Osteoblast (primary cell): ENCODE results near the gene CTNNA2. TPM values are rescaled to one million over a fixed set of nuclear protein-coding genes. Genes with fewer than 3 reads are reported as not detected.

Source experiments
- DNase-seq: peaks from one replicate; pipeline ENCODE4 v3.0.0; 2011; ENCODE audit warnings: low spot score, mixed read lengths; ENCODE audit not compliant: insufficient read length; ENCODE audit errors: missing footprints
- H2AFZ ChIP-seq: 2 replicates; pipeline ENCODE4 v1.6.0; 2011; ENCODE audit warnings: mild to moderate bottlenecking, low read length
- H3K27ac ChIP-seq: 2 replicates; pipeline ENCODE4 v1.5.1; 2011; ENCODE audit warnings: mild to moderate bottlenecking, low read depth, low read length, moderate library complexity
- H3K27me3 ChIP-seq: 2 replicates; pipeline ENCODE4 v1.6.0; 2012; ENCODE audit warnings: mild to moderate bottlenecking, control low read depth, inconsistent platforms, low read length, moderate library complexity; ENCODE audit not compliant: insufficient read depth
- H3K36me3 ChIP-seq: 2 replicates; pipeline ENCODE4 v1.5.1; 2011; ENCODE audit warnings: mild to moderate bottlenecking, low read length, control low read depth, moderate library complexity; ENCODE audit not compliant: insufficient read depth
- H3K4me1 ChIP-seq: 2 replicates; pipeline ENCODE4 v1.5.1; 2011; ENCODE audit warnings: mild to moderate bottlenecking, low read length, control low read depth, moderate library complexity; ENCODE audit not compliant: insufficient read depth
- H3K4me2 ChIP-seq: 2 replicates; pipeline ENCODE4 v1.6.0; 2011; ENCODE audit warnings: mild to moderate bottlenecking, low read length; ENCODE audit not compliant: insufficient read depth
- H3K4me3 ChIP-seq: fragments of 200-600 bp; sonication (generic); 3 replicates; pipeline ENCODE4 v1.5.1; 2012; ENCODE audit warnings: mild to moderate bottlenecking, low read length, inconsistent platforms; ENCODE audit not compliant: insufficient read depth
- H3K79me2 ChIP-seq: 2 replicates; pipeline ENCODE4 v1.6.0; 2012; ENCODE audit warnings: mild to moderate bottlenecking, low read length, control low read depth, inconsistent platforms; ENCODE audit not compliant: insufficient read depth
- H3K9me3 ChIP-seq: 2 replicates; pipeline ENCODE4 v1.5.1; 2011; ENCODE audit warnings: low read depth, low read length, control low read depth
- H4K20me1 ChIP-seq: 2 replicates; pipeline ENCODE4 v1.6.0; 2012; ENCODE audit warnings: mild to moderate bottlenecking, low read length, control low read depth; ENCODE audit not compliant: insufficient read depth
- CTCF ChIP-seq: IDR thresholded peaks from 2 replicates; pipeline ENCODE4 v1.5.1; 2011; ENCODE audit warnings: mild to moderate bottlenecking, low read depth, low read length, moderate library complexity; ENCODE audit errors: extremely low read depth
- total RNA-seq: library from RNA; depleted of rRNA; stranded (reverse); fragments of >200 nt; gene quantifications from 2 replicates; pipeline ENCODE4 v1.2.3, GENCODE V29; 2012

CTNNA2 gene
- total RNA-seq, 1 donor = not detected

GRCh38 chr2:80037310-80037709 lies 524.5 kb downstream of the CTNNA2 start:
- no peaks in the 10 kb centered on the region for H3K79me2 ChIP-seq
- no peak overlapping the region for H2AFZ ChIP-seq
- H4K20me1 ChIP-seq = no peaks in the 10 kb centered on the region
- H3K27ac ChIP-seq = no peak overlapping the region
- no peak overlapping the region for H3K4me3 ChIP-seq
- no peak for TF ChIP-seq CTCF
- no peaks in the 10 kb centered on the region for H3K9me3 ChIP-seq
- no peak overlapping the region for H3K4me2 ChIP-seq
- H3K4me1 ChIP-seq = no peaks in the 10 kb centered on the region
- DNase-seq = no peak
- H3K36me3 ChIP-seq = no peaks in the 10 kb centered on the region
- H3K27me3 ChIP-seq = no peaks in the 10 kb centered on the region

GRCh38 chr2:80040226-80040625 lies 527.4 kb downstream of the CTNNA2 start:
- Histone ChIP-seq H3K4me1 (no peaks in the 10 kb centered on the region), H3K27ac (no peak overlapping the region), H3K27me3 (no peaks in the 10 kb centered on the region), H3K4me3 (no peak overlapping the region), H3K9me3 (no peaks in the 10 kb centered on the region), H3K4me2 (no peak overlapping the region), H4K20me1 (no peaks in the 10 kb centered on the region), H2AFZ (no peak overlapping the region), H3K36me3 (no peaks in the 10 kb centered on the region), H3K79me2 (no peaks in the 10 kb centered on the region)
- DNase-seq = no peak
- no peak for TF ChIP-seq CTCF

- Histone ChIP-seq H3K36me3 (no peaks in the 10 kb centered on the region), H3K27ac (no peak overlapping the region), H2AFZ (no peak overlapping the region), H3K4me3 (no peak overlapping the region), H3K4me1 (no peaks in the 10 kb centered on the region), H3K79me2 (no peaks in the 10 kb centered on the region), H3K4me2 (no peak overlapping the region), H4K20me1 (no peaks in the 10 kb centered on the region), H3K27me3 (no peaks in the 10 kb centered on the region), H3K9me3 (no peaks in the 10 kb centered on the region)
- no peak for DNase-seq
- TF ChIP-seq CTCF = no peak
Observed at GRCh38 chr2:80042635-80043034, 529.8 kb downstream of the CTNNA2 start.

- Histone ChIP-seq H3K9me3 (no peaks in the 10 kb centered on the region), H3K79me2 (no peaks in the 10 kb centered on the region), H3K4me2 (no peak overlapping the region), H3K4me1 (no peaks in the 10 kb centered on the region), H2AFZ (no peak overlapping the region), H3K27ac (no peak overlapping the region), H3K36me3 (no peaks in the 10 kb centered on the region), H3K4me3 (no peak overlapping the region), H4K20me1 (no peaks in the 10 kb centered on the region), H3K27me3 (no peaks in the 10 kb centered on the region)
- DNase-seq = no peak
- no peak for TF ChIP-seq CTCF
Observed at GRCh38 chr2:80048296-80048695, 535.4 kb downstream of the CTNNA2 start.
